ENCODE measurements around the gene KRTAP10-2. TPM values are rescaled to one million over a fixed set of nuclear protein-coding genes. Genes with fewer than 3 reads are reported as not detected.
"Not testable (repeated sequence)": the region's sequence is repeated elsewhere in the genome, so short reads cannot be mapped to it uniquely, and the experiment has no call there.

The KRTAP10-2 gene
- not detected in 2 replicates for total RNA-seq (2014; rRNA removed; shearing (Covaris generic))
- polyA plus RNA-seq (2015; cell fraction: cytosol; rRNA removed) = not detected in 2 replicates
- polyA plus RNA-seq (2015; cell fraction: nucleus; rRNA removed) = not detected in 2 replicates

- no peak for DNase-seq (ENCODE audit: low read depth)
Measured at GRCh38 chr21:44551340-44551961, at the start of gene KRTAP10-2. Gene KRTAP10-2, minus strand, starts transcription at chr21:44551505. Its CDS starts 47 bp downstream, at chr21:44551458.

- peak; percentile 63 for DNase-seq (ENCODE audit: low read depth)
Measured at GRCh38 chr21:44601091-44601490, 49.8 kb upstream of the KRTAP10-2 start.

GRCh38 chr21:44600118-44600978 lies 49.0 kb upstream of the KRTAP10-2 start, which contains the start of gene KRTAP10-7:
Gene KRTAP10-7, plus strand, starts transcription at chr21:44600597. Its CDS starts 25 bp downstream, at chr21:44600622.
- DNase-seq (ENCODE audit: low read depth) = not testable (repeated sequence)

- DNase-seq (ENCODE audit: low read depth) = no peak
Measured at GRCh38 chr21:44599264-44600029, 48.1 kb upstream of the KRTAP10-2 start.

GRCh38 chr21:44598061-44598460 lies 46.8 kb upstream of the KRTAP10-2 start:
- DNase-seq (ENCODE audit: low read depth) = no peak

- DNase-seq (ENCODE audit: low read depth) = peak; percentile 48
Measured at GRCh38 chr21:44596068-44596725, 44.9 kb upstream of the KRTAP10-2 start.

GRCh38 chr21:44595524-44595923 lies 44.2 kb upstream of the KRTAP10-2 start:
- no peak for DNase-seq (ENCODE audit: low read depth)

GRCh38 chr21:44594406-44594916 lies 43.2 kb upstream of the KRTAP10-2 start:
- no peak for DNase-seq (ENCODE audit: low read depth)

GRCh38 chr21:44593598-44594405 lies 42.5 kb upstream of the KRTAP10-2 start:
- no peak for DNase-seq (ENCODE audit: low read depth)

GRCh38 chr21:44592446-44593311 lies 41.4 kb upstream of the KRTAP10-2 start, which contains the start of gene KRTAP10-6:
Gene KRTAP10-6, minus strand, starts transcription at chr21:44592505. Its CDS starts 21 bp downstream, at chr21:44592484.
- no peak for DNase-seq (ENCODE audit: low read depth)

GRCh38 chr21:44591801-44592130 lies 40.5 kb upstream of the KRTAP10-2 start:
- DNase-seq (ENCODE audit: low read depth) = not testable (repeated sequence)

- DNase-seq (ENCODE audit: low read depth) = not testable (repeated sequence)
Measured at GRCh38 chr21:44590897-44591800, 39.8 kb upstream of the KRTAP10-2 start.

- no peak for DNase-seq (ENCODE audit: low read depth)
Measured at GRCh38 chr21:44590311-44590721, 39.0 kb upstream of the KRTAP10-2 start.

- no peak for DNase-seq (ENCODE audit: low read depth)
Measured at GRCh38 chr21:44589586-44590305, 38.4 kb upstream of the KRTAP10-2 start.

GRCh38 chr21:44589094-44589493 lies 37.8 kb upstream of the KRTAP10-2 start:
- DNase-seq (ENCODE audit: low read depth) = no peak

- DNase-seq (ENCODE audit: low read depth) = no peak
Measured at GRCh38 chr21:44585892-44586291, 34.6 kb upstream of the KRTAP10-2 start.

- DNase-seq (ENCODE audit: low read depth) = no peak
Measured at GRCh38 chr21:44583800-44584147, 32.5 kb upstream of the KRTAP10-2 start.
